NCI-H1105 (cell line): ENCODE measurements around the gene WFDC10B.
"Not testable (repeated sequence)": the region's sequence is repeated elsewhere in the genome, so short reads cannot be mapped to it uniquely, and the experiment has no call there.

Source experiments
- DNase-seq: peaks from one replicate; lab custom pipeline; 2025; lab: John Stamatoyannopoulos, UW

WFDC10B gene

GRCh38 chr20:45704969-45705637, at the start of gene WFDC10B:
Gene WFDC10B (minus strand): TSS chr20:45705019. CDS start chr20:45685992, 19,027 bp downstream.
- DNase-seq: peak; percentile 61

- DNase-seq: no peak
Observed at GRCh38 chr20:45752746-45753145, 47.9 kb upstream of the WFDC10B start.

- DNase-seq: no peak
Observed at GRCh38 chr20:45751721-45752120, 46.9 kb upstream of the WFDC10B start.

- no peak for DNase-seq
Observed at GRCh38 chr20:45745015-45745414, 40.2 kb upstream of the WFDC10B start.

GRCh38 chr20:45742596-45742995, 37.8 kb upstream of the WFDC10B start:
- DNase-seq: no peak

- no peak for DNase-seq
Observed at GRCh38 chr20:45735988-45736387, 31.2 kb upstream of the WFDC10B start.

GRCh38 chr20:45735552-45735951, 30.7 kb upstream of the WFDC10B start:
- DNase-seq: no peak

GRCh38 chr20:45732199-45732598, 27.4 kb upstream of the WFDC10B start:
- no peak for DNase-seq

GRCh38 chr20:45727044-45727443, 22.2 kb upstream of the WFDC10B start:
- no peak for DNase-seq

- no peak for DNase-seq
Observed at GRCh38 chr20:45725134-45725533, 20.3 kb upstream of the WFDC10B start.

- DNase-seq: no peak
Observed at GRCh38 chr20:45722047-45722446, 17.2 kb upstream of the WFDC10B start, which contains the start of gene SPINT4. Gene SPINT4 (plus strand): TSS chr20:45722347. CDS start chr20:45722368, 21 bp downstream.

GRCh38 chr20:45716141-45716688, 11.4 kb upstream of the WFDC10B start:
- DNase-seq: not testable (repeated sequence)

- DNase-seq: no peak
Observed at GRCh38 chr20:45701873-45702272, 2.9 kb downstream of the WFDC10B start, which contains the start of gene WFDC13. Gene WFDC13 (plus strand): TSS chr20:45702038. CDS start chr20:45702124, 86 bp downstream.

- no peak for DNase-seq
Observed at GRCh38 chr20:45701104-45701503, 3.7 kb downstream of the WFDC10B start.

GRCh38 chr20:45695496-45695895, 9.3 kb downstream of the WFDC10B start:
- no peak for DNase-seq

GRCh38 chr20:45693346-45693745, 11.5 kb downstream of the WFDC10B start:
- not testable (repeated sequence) for DNase-seq

GRCh38 chr20:45685896-45686295, 18.9 kb downstream of the WFDC10B start:
- DNase-seq: no peak

- no peak for DNase-seq
Observed at GRCh38 chr20:45679650-45680049, 25.2 kb downstream of the WFDC10B start.

GRCh38 chr20:45672765-45673164, 32.1 kb downstream of the WFDC10B start:
- no peak for DNase-seq

- no peak for DNase-seq
Observed at GRCh38 chr20:45670139-45670538, 34.7 kb downstream of the WFDC10B start, which contains the start of gene WFDC11. Gene WFDC11 (minus strand): TSS chr20:45670239. CDS start chr20:45650600, 19,639 bp downstream.

- DNase-seq: not testable (repeated sequence)
Observed at GRCh38 chr20:45657038-45657437, 47.8 kb downstream of the WFDC10B start.

GRCh38 chr20:45651726-45652125, 53.1 kb downstream of the WFDC10B start:
- DNase-seq: not testable (repeated sequence)

GRCh38 chr20:45649312-45649863, 55.4 kb downstream of the WFDC10B start:
- no peak for DNase-seq
